Measurements from ENCODE around the gene CDC26.

DNA sequence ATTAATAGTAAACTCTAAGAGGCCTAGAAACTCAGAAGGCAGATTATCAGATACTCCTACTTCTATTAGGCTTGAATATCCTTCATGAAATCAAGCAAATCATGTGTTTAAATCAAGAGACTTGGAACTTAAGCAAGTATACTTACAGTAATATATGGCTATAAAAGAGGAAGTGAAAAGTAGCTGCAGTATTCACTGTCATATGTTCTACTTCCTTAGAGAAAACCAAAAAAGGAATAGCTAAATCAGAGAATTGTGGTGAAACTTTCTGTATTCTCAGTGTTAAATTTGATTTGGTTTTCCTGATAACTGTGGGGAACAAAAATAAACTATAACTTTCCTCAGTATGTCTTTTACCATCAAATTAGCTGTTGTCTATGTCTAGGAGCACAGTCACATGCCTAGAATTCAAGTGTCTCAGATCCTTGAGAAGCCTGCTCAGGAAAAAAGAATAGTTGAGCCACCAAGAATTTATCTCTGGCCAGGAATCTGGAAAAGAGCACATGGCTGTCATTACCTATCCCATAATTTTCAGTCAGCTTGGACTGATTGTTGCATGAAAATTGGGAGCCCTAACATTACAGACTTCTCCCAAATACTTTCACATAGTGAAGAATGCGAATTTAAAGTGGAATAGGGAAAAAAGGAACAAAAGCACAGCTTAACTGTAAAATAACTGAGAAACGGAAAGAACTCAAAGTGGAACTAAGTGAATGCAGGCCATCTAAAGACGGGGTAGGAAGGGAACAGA lies 56.0 kb downstream of the CDC26 start:
- TF ChIP-seq POLR2AphosphoS5 (IDR thresholded peaks at IDR 0.05) (no peak), POLR2A (IDR thresholded peaks at IDR 0.05) (no peak)
- TF ChIP-seq, protein P1, sequence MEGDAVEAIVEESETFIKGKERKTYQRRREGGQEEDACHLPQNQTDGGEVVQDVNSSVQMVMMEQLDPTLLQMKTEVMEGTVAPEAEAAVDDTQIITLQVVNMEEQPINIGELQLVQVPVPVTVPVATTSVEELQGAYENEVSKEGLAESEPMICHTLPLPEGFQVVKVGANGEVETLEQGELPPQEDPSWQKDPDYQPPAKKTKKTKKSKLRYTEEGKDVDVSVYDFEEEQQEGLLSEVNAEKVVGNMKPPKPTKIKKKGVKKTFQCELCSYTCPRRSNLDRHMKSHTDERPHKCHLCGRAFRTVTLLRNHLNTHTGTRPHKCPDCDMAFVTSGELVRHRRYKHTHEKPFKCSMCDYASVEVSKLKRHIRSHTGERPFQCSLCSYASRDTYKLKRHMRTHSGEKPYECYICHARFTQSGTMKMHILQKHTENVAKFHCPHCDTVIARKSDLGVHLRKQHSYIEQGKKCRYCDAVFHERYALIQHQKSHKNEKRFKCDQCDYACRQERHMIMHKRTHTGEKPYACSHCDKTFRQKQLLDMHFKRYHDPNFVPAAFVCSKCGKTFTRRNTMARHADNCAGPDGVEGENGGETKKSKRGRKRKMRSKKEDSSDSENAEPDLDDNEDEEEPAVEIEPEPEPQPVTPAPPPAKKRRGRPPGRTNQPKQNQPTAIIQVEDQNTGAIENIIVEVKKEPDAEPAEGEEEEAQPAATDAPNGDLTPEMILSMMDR (IDR thresholded peaks at IDR 0.05): no peak

All from transverse colon (tissue), 4 donors.